OCI-LY7 (cell line): ENCODE data around the gene TMEM106C. TPM values are rescaled to one million over a fixed set of nuclear protein-coding genes. Genes with fewer than 3 reads are reported as not detected.

Experiments
- BruUV-seq: library from RNA; stranded (reverse); fragments of 400-500 nt; replicated peaks from 2 replicates; lab custom pipeline; 2021; lab: Mats Ljungman, UMichigan
- CTCF ChIA-PET: fragments of 300-600 bp; sonication (Branson Sonifier 250); formaldehyde crosslinking; loops from one replicate; lab custom pipeline; 2022; ENCODE audit warnings: antibody characterized with exemption; ENCODE audit not compliant: unreplicated experiment; lab: Charles Lee
- POLR2A ChIA-PET: fragments of 300-600 bp; sonication (Branson Sonifier 250); formaldehyde crosslinking; loops from one replicate; lab custom pipeline; 2022; ENCODE audit warnings: antibody characterized with exemption; lab: Charles Lee
- DNase-seq: peaks from one replicate; pipeline ENCODE4 v3.0.0-alpha.2; 2015; ENCODE audit warnings: low spot score
- H2AFZ ChIP-seq: fragments of 200-600 bp; sonication (generic), shearing (Covaris generic); 2 replicates; pipeline ENCODE4 v1.6.1; 2014; ENCODE audit warnings: mild to moderate bottlenecking, antibody characterized with exemption, low read length, moderate library complexity
- H3K27ac ChIP-seq: fragments of 200-600 bp; sonication (generic); 2 replicates; pipeline ENCODE4 v1.5.1; 2014; ENCODE audit warnings: mixed run types, low read depth, mild to moderate bottlenecking, moderate library complexity, low read length, inconsistent platforms; ENCODE audit not compliant: poor library complexity, severe bottlenecking
- H3K36me3 ChIP-seq: fragments of 200-600 bp; sonication (generic); 2 replicates; pipeline ENCODE4 v1.6.1; 2014; ENCODE audit warnings: mild to moderate bottlenecking, antibody characterized with exemption, low read length, moderate library complexity, mixed read lengths; ENCODE audit not compliant: insufficient read depth
- H3K4me1 ChIP-seq: fragments of 200-600 bp; sonication (generic); 2 replicates; pipeline ENCODE4 v1.5.1; 2014; ENCODE audit warnings: mild to moderate bottlenecking, low read length; ENCODE audit not compliant: insufficient read depth, poor library complexity, severe bottlenecking
- H3K4me2 ChIP-seq: fragments of 200-600 bp; sonication (generic); 2 replicates; pipeline ENCODE4 v1.6.1; 2014; ENCODE audit warnings: mild to moderate bottlenecking, low read length
- H3K4me3 ChIP-seq: fragments of 200-600 bp; sonication (generic); 2 replicates; pipeline ENCODE4 v1.5.1; 2014; ENCODE audit warnings: mild to moderate bottlenecking, low read depth, low read length; ENCODE audit not compliant: poor library complexity, severe bottlenecking
- H3K79me2 ChIP-seq: fragments of 200-600 bp; sonication (generic); 2 replicates; pipeline ENCODE4 v1.6.1; 2016; ENCODE audit warnings: low read depth, mild to moderate bottlenecking, low read length, moderate library complexity, mixed read lengths; ENCODE audit not compliant: insufficient read depth
- H3K9me2 ChIP-seq: fragments of 200-600 bp; sonication (generic); 2 replicates; pipeline ENCODE4 v1.6.1; 2016; ENCODE audit warnings: mild to moderate bottlenecking, low read length, mixed read lengths; ENCODE audit not compliant: insufficient read depth
- H3K9me3 ChIP-seq: fragments of 200-600 bp; sonication (generic); 2 replicates; pipeline ENCODE4 v1.6.1; 2014; ENCODE audit warnings: mild to moderate bottlenecking, mixed run types, low read length, mixed read lengths
- H4K20me1 ChIP-seq: fragments of 200-600 bp; sonication (generic); 2 replicates; pipeline ENCODE4 v1.6.1; 2014; ENCODE audit warnings: mild to moderate bottlenecking, antibody characterized with exemption, low read length, moderate library complexity, mixed read lengths; ENCODE audit not compliant: insufficient read depth
- EZH2phosphoT487 ChIP-seq: fragments of 200-600 bp; sonication (generic); IDR thresholded peaks from 2 replicates; pipeline ENCODE4 v1.6.1; 2018; ENCODE audit warnings: low read depth, borderline replicate concordance, mild to moderate bottlenecking, mixed run types, antibody characterized with exemption, low read length, moderate library complexity, mixed read lengths
- intact Hi-C: fragments of 100-400 bp; cut with micrococcal nuclease; formaldehyde crosslinking; loops from one replicate; pipeline ENCODE4 v1.10.0; 2022; ENCODE audit not compliant: unreplicated experiment
- total RNA-seq, 2 experiments: library from RNA; depleted of rRNA in 1 of 2; stranded (reverse); fragments of >200 nt in 1 of 2; shearing (Covaris generic) in 1 of 2; gene quantifications; 2 replicates each; pipeline ENCODE4 v1.2.3, GENCODE V29; 2014 to 2022
- TF ChIP-seq, protein P1 (sequence below): fragments of 200-600 bp; sonication (generic); conservative IDR thresholded peaks from 2 replicates; pipeline ENCODE4 v1.5.1; 2014; ENCODE audit warnings: mild to moderate bottlenecking, antibody characterized with exemption, low read length, moderate library complexity, mixed read lengths

TMEM106C gene
- total RNA-seq, 2 experiments from 2014 or later: 123 to 182 TPM

DNA sequence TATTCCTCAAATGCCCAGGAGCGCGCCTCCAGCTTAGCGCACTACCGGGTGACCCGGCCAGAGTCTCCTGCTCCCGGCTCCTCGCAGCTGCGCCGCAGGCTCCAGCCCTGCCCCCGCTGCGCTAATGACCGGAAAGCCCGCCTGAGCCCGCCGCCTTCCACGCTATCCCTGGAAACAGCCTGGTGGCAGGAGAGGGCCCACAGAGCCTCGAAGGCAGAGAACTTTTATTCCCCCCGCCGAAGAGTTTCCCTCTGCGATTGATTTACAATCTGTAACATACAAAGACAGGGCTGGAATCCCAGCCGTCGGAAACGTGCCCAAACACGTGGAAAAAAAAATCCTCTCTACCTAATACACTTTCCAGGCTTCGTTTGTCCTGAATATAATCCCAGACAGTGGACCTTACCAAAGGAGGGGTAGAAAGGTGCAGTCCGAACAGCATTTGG is 39.4 kb downstream of the TMEM106C start:
- H3K79me2 ChIP-seq: no peaks in the 10 kb centered on the region
- CTCF ChIA-PET: no interaction called here
- POLR2A ChIA-PET: no interaction called here
- no peaks in the 10 kb centered on the region for H3K9me3 ChIP-seq
- H3K27ac ChIP-seq: no peak overlapping the region
- no peaks in the 10 kb centered on the region for H3K9me2 ChIP-seq
- BruUV-seq: no TSS peak
- no peaks in the 10 kb centered on the region for H3K4me1 ChIP-seq
- intact Hi-C loops: no loop called here
- no peak overlapping the region for H3K4me3 ChIP-seq
- TF ChIP-seq EZH2phosphoT487: no peak
- TF ChIP-seq, protein P1, sequence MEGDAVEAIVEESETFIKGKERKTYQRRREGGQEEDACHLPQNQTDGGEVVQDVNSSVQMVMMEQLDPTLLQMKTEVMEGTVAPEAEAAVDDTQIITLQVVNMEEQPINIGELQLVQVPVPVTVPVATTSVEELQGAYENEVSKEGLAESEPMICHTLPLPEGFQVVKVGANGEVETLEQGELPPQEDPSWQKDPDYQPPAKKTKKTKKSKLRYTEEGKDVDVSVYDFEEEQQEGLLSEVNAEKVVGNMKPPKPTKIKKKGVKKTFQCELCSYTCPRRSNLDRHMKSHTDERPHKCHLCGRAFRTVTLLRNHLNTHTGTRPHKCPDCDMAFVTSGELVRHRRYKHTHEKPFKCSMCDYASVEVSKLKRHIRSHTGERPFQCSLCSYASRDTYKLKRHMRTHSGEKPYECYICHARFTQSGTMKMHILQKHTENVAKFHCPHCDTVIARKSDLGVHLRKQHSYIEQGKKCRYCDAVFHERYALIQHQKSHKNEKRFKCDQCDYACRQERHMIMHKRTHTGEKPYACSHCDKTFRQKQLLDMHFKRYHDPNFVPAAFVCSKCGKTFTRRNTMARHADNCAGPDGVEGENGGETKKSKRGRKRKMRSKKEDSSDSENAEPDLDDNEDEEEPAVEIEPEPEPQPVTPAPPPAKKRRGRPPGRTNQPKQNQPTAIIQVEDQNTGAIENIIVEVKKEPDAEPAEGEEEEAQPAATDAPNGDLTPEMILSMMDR: no peak
- H3K4me2 ChIP-seq: no peak overlapping the region
- H3K36me3 ChIP-seq: no peaks in the 10 kb centered on the region
- H2AFZ ChIP-seq: no peak overlapping the region
- H4K20me1 ChIP-seq: no peaks in the 10 kb centered on the region
- DNase-seq: no peak

DNA sequence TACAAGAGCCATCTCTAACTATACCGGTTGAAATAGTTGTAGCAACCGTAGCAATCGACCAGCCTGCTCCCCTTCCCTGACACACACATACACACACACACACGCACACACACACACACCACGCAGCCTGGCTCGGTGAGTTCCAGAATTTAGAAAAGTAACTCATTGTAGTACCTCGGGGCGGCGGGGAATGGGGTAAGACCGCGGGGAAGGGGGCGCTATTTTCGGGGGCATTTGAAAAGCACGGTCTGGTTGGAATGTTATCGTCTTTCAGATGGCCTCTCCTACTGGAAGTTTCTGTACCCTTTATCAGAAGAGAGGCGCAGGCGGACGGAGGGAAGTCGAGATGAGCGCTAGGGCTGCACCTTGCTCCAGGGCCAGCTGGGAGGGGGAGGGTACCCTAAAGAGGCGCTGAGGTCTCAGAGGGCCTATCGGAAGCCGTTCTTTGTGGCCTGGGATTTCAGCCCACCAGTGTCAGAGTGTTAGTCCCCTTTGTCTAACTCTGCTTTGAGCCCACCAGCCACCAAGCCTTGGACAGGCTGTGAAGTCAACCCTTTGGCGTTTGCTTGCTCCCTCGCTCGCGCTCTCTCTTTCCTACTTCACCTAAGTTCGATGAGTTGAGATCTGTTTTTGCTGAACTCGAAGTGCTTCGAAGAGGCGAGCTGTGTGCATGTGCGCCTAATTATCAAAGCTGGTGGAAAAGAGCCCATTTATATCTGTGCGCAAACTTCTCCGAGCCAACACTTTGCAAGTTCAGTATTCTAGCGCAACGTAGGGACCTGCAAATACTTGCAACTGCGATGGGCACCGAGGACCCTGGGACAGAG is 40.0 kb downstream of the TMEM106C start:
- POLR2A ChIA-PET: no interaction called here

More for the DNA sequence above, 40.0 kb downstream of the TMEM106C start:
- TF ChIP-seq, protein P1: peak; percentile 31; the same call in 1 of the 2 replicates
- no peak for TF ChIP-seq EZH2phosphoT487
- no peaks in the 10 kb centered on the region for H4K20me1 ChIP-seq
- no peak overlapping the region for H2AFZ ChIP-seq
- no peaks in the 10 kb centered on the region for H3K36me3 ChIP-seq
- no peak overlapping the region for H3K27ac ChIP-seq
- H3K4me1 ChIP-seq: no peaks in the 10 kb centered on the region
- intact Hi-C loops: no loop called here
- H3K9me2 ChIP-seq: no peaks in the 10 kb centered on the region
- CTCF ChIA-PET: no interaction called here
- no peaks in the 10 kb centered on the region for H3K9me3 ChIP-seq
- no peak overlapping the region for H3K4me3 ChIP-seq
- DNase-seq: no peak
- H3K4me2 ChIP-seq: no peak overlapping the region
- H3K79me2 ChIP-seq: no peaks in the 10 kb centered on the region
- no TSS peak for BruUV-seq
